Pulmonary artery endothelial cell (primary cell): ENCODE results near the gene ARPC5L. TPM values are rescaled to one million over a fixed set of nuclear protein-coding genes. Genes with fewer than 3 reads are reported as not detected.
A peak's percentile ranks its signal among the peaks of the same experiment; 100 is the strongest.
"Not testable (repeated sequence)": the region's sequence is repeated elsewhere in the genome, so short reads cannot be mapped to it uniquely, and the experiment has no call there.

Experiments used
- DNase-seq: peaks from one replicate; pipeline ENCODE4 v3.0.0-alpha.2; 2011; ENCODE audit warnings: low read depth, low spot score
- total RNA-seq: library from RNA; depleted of rRNA; stranded (reverse); fragments of >200 nt; gene quantifications from 2 replicates; pipeline ENCODE4 v1.2.3, GENCODE V29; 2014

Gene ARPC5L
- total RNA-seq, 1 donor from 2014 or later, result 26.2 TPM

GRCh38 chr9:124890179-124890578 is 28.2 kb downstream of the ARPC5L start:
- no peak for DNase-seq

GRCh38 chr9:124894035-124894740 is 32.3 kb downstream of the ARPC5L start:
- no peak for DNase-seq

GRCh38 chr9:124894741-124895170 is 32.8 kb downstream of the ARPC5L start:
- no peak for DNase-seq

- no peak for DNase-seq
Observed at GRCh38 chr9:124897570-124898460, 35.9 kb downstream of the ARPC5L start.

GRCh38 chr9:124899845-124900244 is 37.9 kb downstream of the ARPC5L start:
- no peak for DNase-seq

DNA sequence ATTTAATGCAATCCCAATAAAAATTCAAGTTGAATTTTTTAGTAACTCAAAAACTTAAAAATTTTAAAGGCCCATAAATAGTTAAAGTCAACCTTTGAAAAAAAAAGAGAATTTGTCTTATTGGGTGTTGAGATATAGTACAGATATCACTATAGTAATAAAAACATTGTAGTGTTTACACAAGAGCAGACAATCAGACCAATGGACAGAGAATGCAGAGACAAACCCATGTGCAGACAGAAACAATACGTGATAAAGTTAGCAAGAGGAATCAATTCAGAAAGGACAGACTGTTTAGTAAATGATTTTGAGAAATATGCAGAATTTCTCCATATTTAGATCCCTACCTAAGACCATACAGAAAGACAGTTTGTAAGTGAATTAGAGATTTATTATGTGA is 45.0 kb downstream of the ARPC5L start:
- peak; percentile 13 for DNase-seq

DNA sequence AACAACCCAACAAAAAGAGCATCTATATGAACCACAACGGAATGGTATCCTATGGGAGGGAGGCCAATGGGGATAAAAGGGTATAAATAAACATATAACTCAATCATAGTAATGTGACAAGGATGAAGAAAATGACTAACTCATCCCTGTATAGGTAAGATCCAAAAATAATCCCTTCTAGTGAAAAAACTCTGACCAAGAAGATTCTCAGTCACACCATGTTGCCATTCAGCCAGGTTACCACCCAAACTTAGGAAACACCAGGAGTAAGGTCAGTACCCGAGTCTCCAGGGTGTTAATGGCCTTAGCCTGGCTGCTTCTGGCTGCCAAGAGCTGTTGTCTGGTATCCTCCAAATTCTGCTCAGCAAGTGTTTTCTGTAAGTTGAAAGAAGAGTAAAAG is 46.2 kb downstream of the ARPC5L start:
- DNase-seq, result no peak

DNA sequence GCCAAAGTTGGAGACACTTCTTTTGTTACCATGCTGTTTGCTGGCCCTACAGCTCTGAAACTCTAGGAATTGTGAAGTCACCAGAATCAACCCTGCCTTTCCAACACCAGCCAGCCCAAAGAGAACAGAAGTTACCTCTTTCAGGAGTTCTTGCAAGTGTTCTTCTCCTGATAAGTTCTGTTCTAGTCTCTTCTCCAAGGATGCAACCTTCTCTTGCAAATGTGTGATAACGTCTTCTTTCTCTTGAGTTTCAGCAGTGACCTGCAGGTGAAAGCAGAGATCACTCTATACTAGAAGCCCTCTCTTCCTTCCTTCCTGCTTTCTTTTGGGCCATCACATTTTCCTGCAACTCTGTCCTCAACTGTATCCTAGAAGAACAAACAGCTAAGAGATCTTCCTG is 49.8 kb downstream of the ARPC5L start:
- DNase-seq, result no peak

DNA sequence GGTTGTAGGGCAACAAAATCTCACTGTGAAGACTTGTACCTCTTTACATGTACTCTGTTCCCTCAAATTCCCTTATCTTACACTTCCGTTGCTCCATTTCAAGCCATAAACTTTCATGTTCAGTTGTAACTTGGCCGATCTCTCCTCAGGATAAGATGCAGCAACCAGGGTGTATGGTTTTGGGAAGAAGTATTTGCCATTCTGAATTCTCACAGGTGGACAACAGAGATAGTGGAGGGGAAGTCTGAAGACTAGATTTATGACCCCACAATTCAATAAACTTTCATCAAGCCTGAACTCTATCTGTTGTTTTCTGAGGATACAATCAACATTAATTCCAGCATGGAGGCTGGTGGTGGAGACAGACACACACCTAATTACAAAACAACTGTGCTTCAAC is 51.4 kb downstream of the ARPC5L start:
- DNase-seq, result no peak

DNA sequence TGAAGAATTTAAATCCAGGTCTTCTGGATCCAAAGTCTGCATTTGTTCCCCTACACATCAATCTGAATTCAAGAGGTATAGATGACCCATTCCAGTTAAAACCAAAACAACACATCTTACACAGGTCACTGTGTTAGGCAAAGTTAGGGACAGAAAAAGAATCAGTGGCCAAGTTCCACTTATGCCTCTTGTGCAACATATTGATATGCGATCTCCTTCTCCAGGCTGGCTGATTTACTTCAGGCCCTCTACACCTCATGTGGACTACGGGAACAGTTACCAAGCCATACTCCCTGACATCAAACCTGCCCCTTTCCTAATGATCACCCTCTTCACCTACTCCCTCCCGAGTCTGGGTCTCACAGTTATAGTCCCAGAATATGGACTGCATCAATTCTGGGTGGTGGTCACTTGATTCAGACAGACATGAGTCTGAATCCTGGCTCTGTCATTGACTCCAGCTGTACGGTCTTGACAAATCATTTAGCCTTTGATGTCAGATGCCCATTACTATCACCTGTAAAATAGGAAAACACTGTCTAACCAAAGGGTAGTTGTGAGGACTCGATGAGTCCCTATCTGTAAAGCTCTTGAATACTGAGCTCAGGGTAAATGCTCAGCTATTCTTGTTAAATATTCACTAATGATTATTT is 52.9 kb downstream of the ARPC5L start:
- DNase-seq, result no peak

GRCh38 chr9:124920394-124920793 is 58.5 kb downstream of the ARPC5L start:
- DNase-seq, result not testable (repeated sequence)

Other genes with a start within 250 kb of the ARPC5L start
- 0.20 and 0.39 TPM in 2 replicates for gene NR6A1, start 90.8 kb upstream of the ARPC5L start, total RNA-seq
- gene OLFML2A, start 85.0 kb upstream of the ARPC5L start, total RNA-seq, result under 0.01 and 0.04 TPM in 2 replicates
- 0.07 TPM in 1 of 2 replicates, not detected in the other for gene WDR38, start 8.7 kb upstream of the ARPC5L start, total RNA-seq
- gene RPL35, start 173 bp upstream of the ARPC5L start, total RNA-seq, result 1,491 and 1,946 TPM in 2 replicates
- gene GOLGA1, start 79.0 kb downstream of the ARPC5L start, total RNA-seq, result 11.3 and 12.1 TPM in 2 replicates